GM19395 (cell line): ENCODE measurements around the gene AQP4.

Source experiments
- ATAC-seq: cut with Tn5 transposase; IDR thresholded peaks from one replicate; pipeline ENCODE4 v1.9.1; 2021; ENCODE audit warnings: mild to moderate bottlenecking, moderate library complexity; ENCODE audit not compliant: unreplicated experiment

Gene AQP4

GRCh38 chr18:26865557-26865956 lies at the start of gene AQP4:
Gene AQP4 (minus strand): TSS chr18:26865707. CDS start chr18:26865689, 18 bp downstream.
- ATAC-seq: no peak

GRCh38 chr18:26911840-26912239 lies 46.3 kb upstream of the AQP4 start:
- no peak for ATAC-seq

- no peak for ATAC-seq
These were observed 44.2 kb upstream of the AQP4 start for GRCh38 chr18:26909599-26910290.

GRCh38 chr18:26908906-26909305 lies 43.4 kb upstream of the AQP4 start:
- ATAC-seq: no peak

- ATAC-seq: no peak
These were observed 36.8 kb upstream of the AQP4 start for GRCh38 chr18:26902291-26902690.

GRCh38 chr18:26901020-26901419 lies 35.5 kb upstream of the AQP4 start:
- ATAC-seq: no peak

- ATAC-seq: no peak
These were observed 28.9 kb upstream of the AQP4 start for GRCh38 chr18:26894426-26894825.

- no peak for ATAC-seq
These were observed 28.5 kb upstream of the AQP4 start for GRCh38 chr18:26893996-26894395.

GRCh38 chr18:26888259-26888658 lies 22.8 kb upstream of the AQP4 start:
- ATAC-seq: no peak

GRCh38 chr18:26875040-26875654 lies 9.6 kb upstream of the AQP4 start:
- ATAC-seq: no peak

GRCh38 chr18:26874283-26874682 lies 8.8 kb upstream of the AQP4 start:
- ATAC-seq: no peak

- peak; percentile 59 for ATAC-seq
These were observed 4.1 kb upstream of the AQP4 start for GRCh38 chr18:26869640-26870039.

GRCh38 chr18:26868968-26869586 lies 3.6 kb upstream of the AQP4 start:
- no peak for ATAC-seq

GRCh38 chr18:26867471-26867870 lies 2.0 kb upstream of the AQP4 start:
- ATAC-seq: no peak

GRCh38 chr18:26864658-26865057 lies 849 bp downstream of the AQP4 start:
- no peak for ATAC-seq

GRCh38 chr18:26863921-26864497 lies 1.5 kb downstream of the AQP4 start:
- ATAC-seq: no peak

- no peak for ATAC-seq
These were observed 2.2 kb downstream of the AQP4 start for GRCh38 chr18:26863122-26863879.

GRCh38 chr18:26862084-26862483 lies 3.4 kb downstream of the AQP4 start:
- no peak for ATAC-seq

GRCh38 chr18:26854292-26854881 lies 11.1 kb downstream of the AQP4 start:
- no peak for ATAC-seq

GRCh38 chr18:26853401-26853800 lies 12.1 kb downstream of the AQP4 start:
- no peak for ATAC-seq

GRCh38 chr18:26843760-26844159 lies 21.7 kb downstream of the AQP4 start:
- ATAC-seq: no peak
